H9 (cell line): Measurements from ENCODE around the gene PTPRF. TPM values are rescaled to one million over a fixed set of nuclear protein-coding genes. Genes with fewer than 3 reads are reported as not detected.

Experiments used
- DNase-seq: peaks from one replicate; pipeline ENCODE4 v3.0.0-alpha.2; 2017
- H2AFZ ChIP-seq: one replicate; pipeline ENCODE4 v1.6.1; 2013; ENCODE audit warnings: mild to moderate bottlenecking, low read length, control low read depth, moderate library complexity
- H2AK5ac ChIP-seq: 2 replicates; pipeline ENCODE4 v1.6.1; 2013; ENCODE audit warnings: low read length, control low read depth, mixed read lengths; ENCODE audit not compliant: insufficient read length
- H2BK120ac ChIP-seq: one replicate; pipeline ENCODE4 v1.6.1; 2013; ENCODE audit warnings: low read depth, mild to moderate bottlenecking, low read length, control low read depth, inconsistent platforms; ENCODE audit not compliant: poor library complexity, severe bottlenecking
- H2BK12ac ChIP-seq: 2 replicates; pipeline ENCODE4 v1.6.1; 2013; ENCODE audit warnings: low read length, control low read depth, mixed read lengths, low read depth; ENCODE audit not compliant: insufficient read length
- H2BK15ac ChIP-seq: 2 replicates; pipeline ENCODE4 v1.6.1; 2013; ENCODE audit warnings: low read depth, low read length, control low read depth
- H2BK20ac ChIP-seq: one replicate; pipeline ENCODE4 v1.6.1; 2013; ENCODE audit warnings: low read depth, mild to moderate bottlenecking, low read length, control low read depth, inconsistent platforms; ENCODE audit not compliant: poor library complexity, severe bottlenecking
- H2BK5ac ChIP-seq: 2 replicates; pipeline ENCODE4 v1.6.1; 2013; ENCODE audit warnings: low read length, control low read depth, mixed read lengths; ENCODE audit not compliant: insufficient read length
- H3K14ac ChIP-seq: 2 replicates; pipeline ENCODE4 v1.6.1; 2013; ENCODE audit warnings: low read length, control low read depth; ENCODE audit not compliant: insufficient read depth
- H3K18ac ChIP-seq: 2 replicates; pipeline ENCODE4 v1.6.1; 2013; ENCODE audit warnings: low read depth, mild to moderate bottlenecking, mixed read lengths, low read length, control low read depth; ENCODE audit not compliant: insufficient read length
- H3K23ac ChIP-seq: 2 replicates; pipeline ENCODE4 v1.6.1; 2013; ENCODE audit warnings: low read length, control low read depth, mixed read lengths, low read depth; ENCODE audit not compliant: insufficient read length
- H3K23me2 ChIP-seq: 2 replicates; pipeline ENCODE4 v1.6.1; 2013; ENCODE audit warnings: low read depth, mild to moderate bottlenecking, mixed read lengths, low read length, control low read depth; ENCODE audit not compliant: insufficient read length, poor library complexity, severe bottlenecking
- H3K27ac ChIP-seq: 2 replicates; pipeline ENCODE4 v1.5.1; 2013; ENCODE audit warnings: low read length, control low read depth, mixed read lengths, low read depth; ENCODE audit not compliant: insufficient read length
- H3K27me3 ChIP-seq: 2 replicates; pipeline ENCODE4 v1.6.1; 2013; ENCODE audit warnings: low read length, control low read depth, inconsistent platforms; ENCODE audit not compliant: insufficient read depth
- H3K4ac ChIP-seq: 2 replicates; pipeline ENCODE4 v1.6.1; 2013; ENCODE audit warnings: low read depth, mild to moderate bottlenecking, control low read depth, inconsistent platforms, low read length, moderate library complexity
- H3K4me1 ChIP-seq: 2 replicates; pipeline ENCODE4 v1.6.1; 2013; ENCODE audit warnings: low read length, control low read depth, inconsistent platforms; ENCODE audit not compliant: insufficient read depth
- H3K4me2 ChIP-seq: 2 replicates; pipeline ENCODE4 v1.6.1; 2013; ENCODE audit warnings: low read length, control low read depth, mixed read lengths; ENCODE audit not compliant: insufficient read length, insufficient read depth
- H3K56ac ChIP-seq: 2 replicates; pipeline ENCODE4 v1.6.1; 2013; ENCODE audit warnings: low read depth, mild to moderate bottlenecking, mixed read lengths, low read length, control low read depth; ENCODE audit not compliant: insufficient read length
- H3K79me1 ChIP-seq: 2 replicates; pipeline ENCODE4 v1.6.1; 2013; ENCODE audit warnings: low read depth, mild to moderate bottlenecking, moderate library complexity, low read length, control low read depth, inconsistent platforms; ENCODE audit not compliant: insufficient read depth, poor library complexity, severe bottlenecking
- H3K79me2 ChIP-seq: 2 replicates; pipeline ENCODE4 v1.6.1; 2013; ENCODE audit warnings: low read length, control low read depth, inconsistent platforms; ENCODE audit not compliant: insufficient read depth
- H3K9ac ChIP-seq: 2 replicates; pipeline ENCODE4 v1.6.1; 2013; ENCODE audit warnings: low read length, control low read depth, mixed read lengths; ENCODE audit not compliant: insufficient read length; ENCODE audit errors: extremely low read depth
- H3K9me3 ChIP-seq: one replicate; pipeline ENCODE4 v1.6.1; 2013; ENCODE audit warnings: low read depth, low read length, inconsistent platforms; ENCODE audit not compliant: control insufficient read depth
- H3T11ph ChIP-seq: one replicate; pipeline ENCODE4 v1.6.1; 2013; ENCODE audit warnings: mild to moderate bottlenecking, low read length, control low read depth, inconsistent platforms
- H4K20me1 ChIP-seq: one replicate; pipeline ENCODE4 v1.6.1; 2013; ENCODE audit not compliant: control insufficient read depth, insufficient read length, insufficient read depth
- H4K5ac ChIP-seq: 2 replicates; pipeline ENCODE4 v1.6.1; 2013; ENCODE audit warnings: low read depth, mild to moderate bottlenecking, mixed read lengths, low read length, control low read depth; ENCODE audit not compliant: insufficient read length
- H4K8ac ChIP-seq: replicated peaks from 2 replicates; pipeline ENCODE4 v1.6.1; 2013; ENCODE audit warnings: low read length, control low read depth, mixed read lengths, low read depth; ENCODE audit not compliant: insufficient read length
- H4K91ac ChIP-seq: 2 replicates; pipeline ENCODE4 v1.6.1; 2013; ENCODE audit warnings: low read depth, mild to moderate bottlenecking, moderate library complexity, mixed read lengths, low read length, control low read depth; ENCODE audit not compliant: insufficient read length
- H3K27ac Mint-ChIP-seq, 3 experiments: 2 replicates in 2 of 3; 3 replicates in 1 of 3; pipeline ENCODE4 v1.8.0; 2020 to 2021; ENCODE audit warnings: mixed read lengths in 3 of 3, mild to moderate bottlenecking in 1 of 3, moderate library complexity in 1 of 3
- H3K27me3 Mint-ChIP-seq: 2 replicates; pipeline ENCODE4 v1.8.0; 2021; ENCODE audit warnings: low read depth, mild to moderate bottlenecking, moderate library complexity, mixed read lengths
- H3K36me3 Mint-ChIP-seq, 3 experiments: 2 replicates in 2 of 3; 3 replicates in 1 of 3; pipeline ENCODE4 v1.8.0; 2020 to 2021; ENCODE audit warnings: low read depth in 3 of 3, mixed read lengths in 3 of 3; ENCODE audit not compliant: insufficient read depth in 1 of 3
- H3K4me1 Mint-ChIP-seq, 2 experiments: 2 replicates each; pipeline ENCODE4 v1.8.0; 2020; ENCODE audit warnings: mixed read lengths in 2 of 2
- H3K4me3 Mint-ChIP-seq, 2 experiments: 2 replicates in 1 of 2; 3 replicates in 1 of 2; pipeline ENCODE4 v1.8.0; 2020 to 2021; ENCODE audit warnings: mild to moderate bottlenecking in 2 of 2, mixed read lengths in 2 of 2, moderate library complexity in 1 of 2
- H3K9me3 Mint-ChIP-seq, 2 experiments: 2 replicates in 1 of 2; 3 replicates in 1 of 2; pipeline ENCODE4 v1.8.0; 2020; ENCODE audit warnings: mild to moderate bottlenecking in 2 of 2, mixed read lengths in 2 of 2, moderate library complexity in 1 of 2
- WGBS: extraction: QIAGEN DNeasy Blood & Tissue Kit; methylation state at CpG from one replicate; pipeline ENCODE4 v1.1.7; 2013; ENCODE audit warnings: missing lambda C conversion rate, low lambda C conversion rate, mixed read lengths; ENCODE audit not compliant: insufficient read length; ENCODE audit errors: extremely low coverage; 5-methylcytosine and 5-hydroxymethylcytosine counted together
- total RNA-seq: library from RNA; stranded (reverse); gene quantifications from 2 replicates; pipeline ENCODE4 v1.2.1, GENCODE V29; 2021
- TF ChIP-seq, protein P1 (sequence below): fragments of 200-600 bp; sonication (generic); conservative IDR thresholded peaks from 3 replicates; pipeline ENCODE4 v1.8.0; 2021; ENCODE audit warnings: antibody characterized with exemption, mild to moderate bottlenecking

PTPRF gene
- total RNA-seq, 1 experiment from 2014 or later, result 193 TPM

DNA sequence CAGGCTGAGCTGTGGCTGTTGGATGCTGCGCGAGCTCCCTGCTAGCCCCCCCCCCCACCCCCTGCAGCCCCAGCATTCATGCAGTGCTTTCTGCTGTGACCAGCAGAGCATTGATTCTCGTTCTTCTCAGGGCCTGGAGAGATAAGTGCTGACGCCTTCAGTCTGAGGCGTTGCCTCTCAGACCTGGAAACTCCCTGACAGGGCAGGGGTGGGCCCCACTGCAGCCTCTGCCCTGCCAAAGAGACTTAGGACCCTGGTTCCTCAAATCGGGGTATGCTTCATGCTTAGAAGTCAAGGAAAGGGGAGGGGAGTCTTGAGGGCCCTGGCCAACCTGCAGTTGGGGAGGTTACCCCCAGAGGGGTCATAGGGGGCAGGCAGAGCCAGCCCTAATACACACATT is 38.5 kb downstream of the PTPRF start:
- TF ChIP-seq, protein P1, sequence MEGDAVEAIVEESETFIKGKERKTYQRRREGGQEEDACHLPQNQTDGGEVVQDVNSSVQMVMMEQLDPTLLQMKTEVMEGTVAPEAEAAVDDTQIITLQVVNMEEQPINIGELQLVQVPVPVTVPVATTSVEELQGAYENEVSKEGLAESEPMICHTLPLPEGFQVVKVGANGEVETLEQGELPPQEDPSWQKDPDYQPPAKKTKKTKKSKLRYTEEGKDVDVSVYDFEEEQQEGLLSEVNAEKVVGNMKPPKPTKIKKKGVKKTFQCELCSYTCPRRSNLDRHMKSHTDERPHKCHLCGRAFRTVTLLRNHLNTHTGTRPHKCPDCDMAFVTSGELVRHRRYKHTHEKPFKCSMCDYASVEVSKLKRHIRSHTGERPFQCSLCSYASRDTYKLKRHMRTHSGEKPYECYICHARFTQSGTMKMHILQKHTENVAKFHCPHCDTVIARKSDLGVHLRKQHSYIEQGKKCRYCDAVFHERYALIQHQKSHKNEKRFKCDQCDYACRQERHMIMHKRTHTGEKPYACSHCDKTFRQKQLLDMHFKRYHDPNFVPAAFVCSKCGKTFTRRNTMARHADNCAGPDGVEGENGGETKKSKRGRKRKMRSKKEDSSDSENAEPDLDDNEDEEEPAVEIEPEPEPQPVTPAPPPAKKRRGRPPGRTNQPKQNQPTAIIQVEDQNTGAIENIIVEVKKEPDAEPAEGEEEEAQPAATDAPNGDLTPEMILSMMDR, result no peak
- no peak overlapping the region for H3K27ac ChIP-seq
- H3K23ac ChIP-seq, result no peak overlapping the region
- Mint-ChIP-seq H3K36me3 (peaks cover 20 to 51% (median 46%) of the 10 kb centered on the region in 3 experiments; a peak in 6 of 7 replicates), H3K4me3 (no peak overlapping the region), H3K27me3 (no peaks in the 10 kb centered on the region), H3K27ac (no peak overlapping the region), H3K9me3 (no peaks in the 10 kb centered on the region), H3K4me1 (peaks cover 11 to 16% of the 10 kb centered on the region in 2 experiments)
- H3K9me3 ChIP-seq, result no peaks in the 10 kb centered on the region
- H3K79me1 ChIP-seq, result no peaks in the 10 kb centered on the region
- H2AFZ ChIP-seq, result no peak overlapping the region
- H4K20me1 ChIP-seq, result no peaks in the 10 kb centered on the region
- no peak overlapping the region for H4K8ac ChIP-seq
- H4K91ac ChIP-seq, result no peak overlapping the region
- no peak overlapping the region for H2BK5ac ChIP-seq
- H3K56ac ChIP-seq, result no peak overlapping the region
- H2AK5ac ChIP-seq, result no peak overlapping the region
- no peak overlapping the region for H3T11ph ChIP-seq
- H3K4me1 ChIP-seq, result peaks cover 6% of the 10 kb centered on the region
- H3K4ac ChIP-seq, result no peak overlapping the region
- no peak overlapping the region for H3K14ac ChIP-seq
- no peak overlapping the region for H3K18ac ChIP-seq
- no peak overlapping the region for H3K9ac ChIP-seq
- H2BK12ac ChIP-seq, result no peak overlapping the region
- H3K27me3 ChIP-seq, result no peaks in the 10 kb centered on the region
- no peak overlapping the region for H4K5ac ChIP-seq
- no peak overlapping the region for H2BK15ac ChIP-seq
- no peaks in the 10 kb centered on the region for H3K79me2 ChIP-seq
- no peak for DNase-seq
- no peak overlapping the region for H2BK20ac ChIP-seq
- WGBS, result no CpG with 5 or more reads among the region's 6 CpGs
- H3K4me2 ChIP-seq, result no peak overlapping the region
- H2BK120ac ChIP-seq, result no peak overlapping the region
- H3K23me2 ChIP-seq, result peaks cover 7% of the 10 kb centered on the region
